NK-92 (cell line): ENCODE data around the gene KERA.

Experiments used
- DNase-seq: peaks from one replicate; lab custom pipeline; 2025; ENCODE audit not compliant: unreplicated experiment; lab: John Stamatoyannopoulos, UW

Gene KERA

DNA sequence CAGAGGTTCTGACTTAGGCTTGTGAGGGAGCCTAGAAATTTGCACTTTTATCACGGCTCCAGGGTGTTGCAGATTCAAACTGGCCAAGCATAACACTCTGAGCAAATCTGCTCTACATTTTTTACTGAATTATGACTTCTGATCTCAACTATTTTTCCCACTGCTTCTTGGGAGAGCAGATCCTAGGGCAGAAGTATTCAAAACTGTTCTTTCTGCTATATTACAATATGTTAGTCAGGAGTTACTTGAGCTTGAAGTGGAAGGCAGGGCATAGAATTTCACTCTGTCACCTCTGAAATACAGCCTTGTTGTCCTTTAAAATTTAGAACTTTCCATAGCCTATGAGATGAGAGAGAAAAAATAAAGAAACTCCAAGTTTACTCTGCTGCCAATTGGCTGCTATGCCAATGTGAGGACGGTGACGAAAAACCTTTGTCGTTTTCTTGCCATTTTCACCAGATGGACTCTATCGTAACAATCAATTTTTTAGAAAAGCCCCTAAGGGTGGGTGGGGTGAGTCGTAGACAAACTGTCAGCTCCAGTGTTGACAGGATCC is 16.4 kb upstream of the KERA start:
- no peak for DNase-seq

DNA sequence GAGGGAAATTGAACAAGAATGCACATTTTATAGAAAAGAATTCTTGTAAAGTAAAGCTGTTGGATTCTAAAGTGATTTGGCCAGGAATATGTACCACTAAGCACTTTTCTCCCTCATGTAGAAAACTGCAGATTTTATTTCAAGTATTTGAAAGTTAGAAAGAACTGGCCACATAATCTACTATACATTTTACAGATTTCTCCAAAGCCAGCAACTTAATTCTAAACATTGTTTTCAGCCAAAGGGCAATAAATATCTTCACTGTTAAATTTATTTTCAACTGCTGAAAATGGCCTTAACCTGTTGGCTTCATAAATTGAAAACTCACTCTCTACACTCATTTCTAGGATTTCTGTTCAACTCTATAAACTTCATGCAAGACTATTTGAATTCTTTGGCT is 15.6 kb upstream of the KERA start:
- no peak for DNase-seq

DNA sequence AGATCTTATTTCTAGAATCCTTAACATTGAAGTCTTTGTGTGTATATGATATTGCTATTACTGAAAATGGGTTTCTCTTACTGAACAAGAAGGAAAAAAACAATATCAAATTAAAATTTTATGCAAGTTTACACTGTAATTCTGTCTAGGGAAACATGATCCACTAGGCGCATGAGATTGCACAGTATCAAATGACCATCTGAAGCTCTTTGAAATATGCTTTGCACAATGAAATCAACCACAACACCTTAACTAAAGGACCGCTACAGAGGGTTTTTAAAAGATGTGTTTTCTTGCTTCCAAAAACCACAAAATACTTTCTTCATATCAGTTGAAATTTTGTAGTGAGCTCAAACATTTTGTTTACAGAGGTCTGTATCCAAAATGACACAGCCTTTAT is 15.1 kb upstream of the KERA start:
- DNase-seq: no peak

DNA sequence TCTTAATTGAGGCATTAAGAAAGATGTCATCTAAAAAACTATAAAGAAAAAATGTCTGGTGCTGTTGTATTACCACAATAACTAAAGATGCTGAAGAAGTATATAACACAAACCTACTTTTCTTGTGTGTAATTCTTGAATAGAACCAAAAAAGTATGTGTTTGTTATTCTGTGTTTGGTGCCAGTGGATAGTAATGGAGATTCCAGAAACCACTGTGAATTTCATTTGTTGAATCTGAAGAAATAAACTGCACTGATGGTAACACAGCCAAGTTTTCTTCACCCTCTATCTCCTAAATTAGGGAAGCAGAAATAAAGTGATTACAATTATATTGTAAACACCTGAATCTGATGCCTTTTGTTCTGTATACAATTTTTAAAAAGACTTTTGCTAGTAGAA is 13.1 kb upstream of the KERA start:
- DNase-seq: no peak

DNA sequence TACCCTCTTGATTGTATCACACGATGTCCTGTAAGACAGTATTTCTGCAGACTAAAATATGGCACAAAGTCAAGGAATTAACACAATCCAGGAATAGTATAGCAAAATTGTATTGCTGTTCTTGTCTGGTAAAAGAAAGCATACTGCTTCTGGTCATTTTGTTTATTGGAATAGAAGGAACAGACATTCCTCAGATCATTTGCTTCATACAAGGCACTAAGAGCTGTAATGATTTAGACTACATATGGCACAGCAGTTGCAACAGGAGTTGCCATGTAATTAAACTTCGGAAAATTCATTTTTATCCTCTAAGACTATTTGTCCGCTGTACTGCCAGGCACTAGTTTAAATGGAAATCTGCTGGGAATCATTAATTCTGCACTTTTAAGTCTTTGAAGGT is 7.6 kb upstream of the KERA start:
- DNase-seq: no peak

DNA sequence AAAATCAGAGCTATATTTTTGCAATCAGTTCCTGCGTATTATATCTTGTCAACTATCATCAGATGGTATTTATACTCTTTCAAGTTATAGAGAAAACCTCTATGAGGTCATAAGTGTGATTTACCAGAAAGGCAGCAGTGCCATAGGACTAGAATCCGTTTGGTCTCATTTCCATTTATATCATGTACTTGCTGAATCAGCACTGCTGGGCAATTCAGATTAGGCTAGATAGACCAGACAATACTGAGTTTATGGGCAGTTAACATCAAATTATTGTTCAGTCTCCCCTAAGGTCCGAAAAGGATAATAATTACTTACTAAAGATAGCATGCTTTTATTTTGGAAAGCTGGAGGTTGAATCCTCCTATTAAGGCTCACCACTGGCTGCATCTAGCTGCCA is 6.8 kb upstream of the KERA start:
- DNase-seq: no peak

DNA sequence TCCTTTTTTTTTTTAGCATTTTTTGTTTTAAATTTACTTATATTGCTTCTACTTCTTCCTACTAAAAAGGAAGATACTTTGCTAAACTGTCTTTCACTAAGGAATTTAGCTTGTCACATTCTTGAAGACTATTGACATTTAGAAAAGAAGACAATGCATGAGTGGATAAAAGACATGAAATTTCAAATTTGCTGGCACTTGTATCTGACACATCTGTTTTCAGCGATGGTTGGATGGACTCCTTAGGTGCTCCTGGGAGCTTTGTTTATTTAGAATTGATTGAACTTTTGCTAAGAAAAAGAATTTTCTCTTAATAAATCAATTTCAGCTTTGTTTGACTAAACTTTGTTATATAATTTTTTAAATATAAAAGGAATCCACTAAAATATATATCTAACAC is 3.3 kb upstream of the KERA start:
- no peak for DNase-seq

DNA sequence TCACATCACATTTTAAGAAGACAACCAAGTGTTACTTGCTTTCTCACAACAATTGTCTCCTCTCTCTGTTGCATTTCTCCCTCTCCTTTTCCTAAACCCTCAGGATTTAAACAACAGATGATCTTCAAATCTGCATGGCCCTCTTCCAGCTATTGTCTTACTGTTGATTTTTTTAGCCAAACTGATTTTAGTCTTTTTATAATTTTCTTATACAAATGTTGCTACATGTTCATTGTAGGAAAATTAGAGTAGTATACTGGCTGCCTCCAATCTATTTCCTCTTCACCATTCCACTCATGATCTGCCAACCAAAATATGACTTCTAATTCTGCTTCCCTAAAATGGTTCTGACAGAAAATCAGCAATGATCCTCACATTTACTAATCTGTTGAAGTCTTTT is 1.4 kb upstream of the KERA start:
- DNase-seq: no peak

DNA sequence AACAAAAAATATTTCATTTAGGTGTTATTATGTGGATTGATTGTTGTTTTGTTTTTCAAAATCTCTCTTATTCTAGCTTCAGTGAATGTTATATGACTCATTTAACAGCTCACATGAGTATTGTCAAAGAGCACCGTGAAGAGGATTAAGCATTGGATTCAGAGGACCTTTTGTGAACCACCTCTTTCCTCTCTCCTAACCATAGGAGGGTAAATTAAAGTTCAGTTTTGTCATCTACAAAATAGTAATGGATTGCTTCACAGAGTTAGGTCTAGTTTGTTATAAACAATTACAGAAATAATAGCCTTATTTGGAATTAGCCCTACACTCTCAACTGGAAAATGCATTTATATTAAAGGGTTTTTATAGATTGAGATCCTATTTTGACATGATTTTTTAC is 962 bp upstream of the KERA start:
- DNase-seq: no peak

DNA sequence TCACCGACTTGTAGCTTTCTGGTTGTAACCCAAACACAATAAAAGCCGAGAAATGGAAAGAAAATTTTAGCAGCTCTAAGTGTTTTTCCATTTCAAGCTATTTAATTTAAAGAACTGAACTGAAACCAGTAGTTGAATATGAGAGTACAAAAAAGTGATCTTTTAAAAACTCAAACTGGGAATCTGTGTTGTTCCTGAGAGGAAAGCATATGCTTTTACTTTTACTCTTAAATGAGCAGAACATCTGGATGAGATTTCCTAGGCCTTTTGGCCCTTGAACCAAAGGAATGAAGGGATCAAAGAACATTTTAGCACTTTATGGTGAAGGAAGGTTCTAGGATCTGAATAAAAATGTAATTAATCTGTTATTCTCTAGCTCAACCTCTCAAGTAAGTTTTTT is 1.3 kb downstream of the KERA start:
- no peak for DNase-seq

DNA sequence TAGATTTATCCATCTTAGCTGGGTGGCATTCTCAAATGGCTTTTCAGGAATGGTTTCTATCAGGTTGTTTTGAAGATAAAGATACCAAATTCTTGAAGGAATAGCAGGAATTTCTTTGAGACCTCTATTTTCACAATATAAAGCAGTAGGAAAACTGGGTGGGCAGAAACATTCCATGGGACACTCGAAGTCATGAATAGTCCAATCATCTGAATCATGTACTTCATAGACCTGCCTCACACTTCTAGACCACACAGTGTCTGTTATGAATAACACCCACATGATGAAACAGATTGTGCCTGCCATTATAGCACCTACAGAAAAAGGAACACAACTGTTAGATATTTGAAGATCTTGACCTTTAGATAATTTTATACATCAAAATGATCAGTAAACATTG is 1.8 kb downstream of the KERA start:
- no peak for DNase-seq

DNA sequence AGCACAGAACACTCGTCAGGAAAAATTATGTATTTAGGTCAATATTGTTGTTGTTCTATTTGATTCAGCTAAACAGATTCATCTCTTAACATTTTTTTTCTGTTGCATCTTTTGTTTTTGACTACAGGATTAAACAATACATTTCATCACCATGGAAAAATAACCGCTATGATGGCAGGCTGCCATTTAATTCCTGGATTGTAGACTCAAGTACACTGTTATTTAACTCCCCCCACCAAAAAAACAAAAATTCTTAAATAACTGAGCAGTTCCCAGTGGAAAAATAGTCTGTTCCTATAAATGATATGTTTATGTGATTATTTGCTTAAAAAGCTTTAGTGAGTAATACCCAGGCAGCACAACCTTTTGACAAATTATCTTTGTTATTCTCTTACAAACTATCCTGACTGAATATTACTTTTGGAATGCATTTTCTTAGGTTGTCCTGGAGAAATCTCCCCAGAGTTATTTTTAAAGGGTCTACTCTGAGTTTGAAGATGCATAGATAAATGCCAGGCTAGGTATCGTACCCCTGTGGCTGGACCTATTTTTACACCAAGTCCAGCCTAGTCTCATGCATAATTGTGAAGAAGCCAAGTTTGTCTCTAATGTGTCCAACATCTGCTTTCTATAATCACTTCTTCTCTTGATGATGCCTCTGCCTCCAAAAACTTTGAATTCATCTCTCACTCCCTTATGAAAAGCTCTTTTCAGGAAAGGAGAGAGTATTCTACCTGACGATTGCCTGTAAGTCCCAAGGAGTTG is 3.7 kb downstream of the KERA start:
- DNase-seq: no peak

DNA sequence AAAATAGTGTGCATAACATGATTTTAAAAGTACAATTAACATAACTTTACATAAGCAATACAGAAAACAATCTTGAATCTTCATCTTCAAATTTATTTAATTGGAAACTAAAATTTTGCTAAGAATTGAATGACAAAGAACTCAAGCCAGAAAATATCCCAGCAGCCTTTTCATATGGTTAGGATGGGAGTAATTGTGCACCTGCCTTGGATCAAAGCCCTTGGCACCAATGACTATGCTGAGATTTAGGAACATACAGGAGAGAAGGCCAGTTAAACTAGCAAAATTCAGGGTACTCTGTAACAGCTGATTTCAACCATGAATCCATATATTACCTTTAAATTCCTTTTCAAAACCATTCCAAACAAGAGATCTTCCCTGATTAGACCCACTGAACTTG is 5.8 kb downstream of the KERA start:
- DNase-seq: no peak

DNA sequence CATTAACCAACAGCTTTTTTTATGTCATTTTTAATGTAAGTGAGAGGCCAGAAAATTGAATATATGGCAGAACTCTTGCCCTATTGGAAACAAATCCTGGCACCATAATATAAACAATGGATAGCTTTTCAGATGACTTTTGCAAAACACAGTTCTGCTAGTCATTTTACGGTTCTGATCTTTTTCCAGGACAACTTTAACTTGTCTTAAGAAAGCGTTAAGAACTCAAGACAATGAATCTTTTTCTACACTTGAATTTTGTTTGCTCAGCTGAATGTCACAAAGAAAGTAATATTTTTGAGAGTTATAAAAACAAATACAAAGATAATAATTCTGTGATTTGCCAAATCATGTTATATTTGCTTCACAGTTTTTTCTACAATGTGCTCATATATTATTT is 13.2 kb downstream of the KERA start:
- no peak for DNase-seq

DNA sequence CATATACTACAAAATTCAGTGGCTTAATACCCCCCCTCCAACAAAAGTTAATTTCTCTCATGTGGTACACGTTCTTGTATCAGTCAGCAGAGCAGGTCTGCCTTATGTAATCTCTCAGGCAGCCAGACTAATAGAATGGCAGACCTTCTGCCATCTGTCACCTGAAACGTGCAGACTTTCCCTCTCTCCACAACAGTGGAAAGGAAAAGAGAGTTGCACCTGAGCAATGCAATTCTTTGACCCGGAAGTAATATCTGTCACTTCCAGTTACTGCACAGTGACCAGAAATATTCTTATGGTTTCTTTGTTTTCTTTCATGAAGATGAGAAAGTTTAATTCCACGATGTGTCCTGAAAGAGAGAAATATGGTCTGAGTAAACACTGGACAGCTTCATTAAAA is 14.4 kb downstream of the KERA start:
- no peak for DNase-seq

DNA sequence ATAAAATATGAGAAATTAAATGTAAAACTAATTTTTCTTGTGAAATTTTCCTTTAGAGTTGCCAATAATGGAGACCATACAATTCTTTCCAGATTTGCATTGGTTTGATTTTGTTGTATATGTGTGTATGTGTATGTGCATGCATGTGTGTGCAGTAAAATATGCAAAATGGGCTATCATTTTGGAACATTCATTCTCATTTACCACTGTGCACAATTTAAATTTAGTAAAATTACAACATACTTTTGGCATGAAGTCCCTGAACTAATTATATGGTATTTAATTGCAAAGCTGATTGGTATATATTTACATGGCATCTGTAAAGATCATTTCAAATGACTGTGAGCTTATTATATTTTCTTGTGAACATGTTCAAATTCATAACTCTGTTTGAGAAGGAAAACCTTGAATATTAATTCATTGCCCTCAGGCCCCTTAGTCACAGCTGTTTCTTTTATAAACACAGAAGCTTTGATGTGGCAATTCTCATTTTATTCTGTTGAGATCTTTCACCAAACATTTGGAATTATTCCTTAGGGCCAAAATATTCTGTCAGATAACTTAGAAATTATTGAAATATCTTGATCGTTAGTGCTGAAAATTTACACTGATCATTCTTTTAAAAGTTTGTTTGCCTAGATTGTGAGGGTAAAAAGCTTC is 17.6 kb downstream of the KERA start:
- no peak for DNase-seq

DNA sequence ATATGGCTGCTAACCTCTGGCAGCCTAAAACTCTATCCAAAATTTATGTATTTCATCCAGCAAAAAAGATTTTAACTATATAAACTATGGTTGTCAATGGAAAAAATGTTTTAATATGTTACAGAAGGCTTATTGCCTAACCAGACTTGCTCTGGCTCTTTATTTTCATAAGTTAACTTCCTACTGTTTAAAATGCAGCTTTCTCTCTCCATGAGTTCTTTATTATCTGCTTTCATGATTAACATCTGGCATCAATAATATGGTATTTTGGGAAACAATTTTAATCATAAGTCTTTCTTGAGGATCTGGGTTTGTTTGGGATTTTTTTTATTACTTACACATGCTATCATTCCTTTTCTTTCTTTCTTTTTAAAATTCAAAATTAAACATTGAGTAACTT is 20.5 kb downstream of the KERA start:
- no peak for DNase-seq

DNA sequence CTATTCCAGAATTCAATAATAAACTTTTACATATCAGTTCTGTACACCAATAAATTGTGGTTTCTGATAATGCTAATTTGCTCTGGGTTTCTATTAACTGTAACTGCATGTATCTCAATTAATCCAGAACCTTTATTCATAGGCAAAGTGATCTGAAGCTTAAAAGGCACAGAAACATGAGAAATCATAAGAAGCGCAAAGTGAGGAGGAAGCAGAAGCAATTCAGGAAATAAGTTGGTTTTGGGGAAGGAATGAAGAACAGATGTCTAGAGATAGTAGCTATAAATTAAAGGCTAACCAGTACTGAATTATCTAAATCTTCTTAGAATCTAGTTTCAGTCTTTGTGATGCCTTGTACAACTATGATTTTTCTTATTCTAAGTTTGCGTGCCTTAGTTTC is 24.6 kb downstream of the KERA start:
- no peak for DNase-seq

DNA sequence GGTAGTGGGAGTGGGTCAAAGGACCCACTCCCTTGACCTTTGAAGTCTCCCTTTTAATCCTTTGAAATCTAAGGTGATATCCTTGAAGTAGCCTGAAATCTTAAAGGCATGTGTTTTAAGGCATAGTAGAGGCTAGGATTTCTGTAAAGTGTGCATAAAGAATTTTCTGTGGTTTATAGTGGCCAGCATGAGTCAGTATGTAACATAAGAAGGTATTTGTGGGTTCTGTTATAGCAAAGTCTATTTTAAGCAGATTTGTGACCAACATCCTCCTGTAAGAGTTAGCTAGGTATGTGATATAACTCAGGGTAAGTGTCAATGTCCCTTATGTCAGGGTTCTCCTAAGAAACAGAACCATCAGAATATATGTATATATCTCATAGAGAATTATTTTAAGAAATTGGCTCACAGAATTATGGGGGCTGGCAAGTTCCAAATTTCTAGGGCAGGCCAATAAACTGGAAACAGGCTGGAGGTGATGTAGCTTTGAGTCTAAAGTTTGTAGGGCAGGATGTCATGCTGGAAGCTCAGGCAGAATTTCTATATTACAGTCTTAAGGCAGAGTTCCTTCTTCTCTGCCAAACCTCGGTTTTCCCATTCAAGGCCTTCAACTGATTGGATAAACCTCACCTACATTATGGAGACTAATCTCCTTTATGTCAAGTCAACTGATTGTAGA is 34.4 kb downstream of the KERA start:
- DNase-seq: no peak

DNA sequence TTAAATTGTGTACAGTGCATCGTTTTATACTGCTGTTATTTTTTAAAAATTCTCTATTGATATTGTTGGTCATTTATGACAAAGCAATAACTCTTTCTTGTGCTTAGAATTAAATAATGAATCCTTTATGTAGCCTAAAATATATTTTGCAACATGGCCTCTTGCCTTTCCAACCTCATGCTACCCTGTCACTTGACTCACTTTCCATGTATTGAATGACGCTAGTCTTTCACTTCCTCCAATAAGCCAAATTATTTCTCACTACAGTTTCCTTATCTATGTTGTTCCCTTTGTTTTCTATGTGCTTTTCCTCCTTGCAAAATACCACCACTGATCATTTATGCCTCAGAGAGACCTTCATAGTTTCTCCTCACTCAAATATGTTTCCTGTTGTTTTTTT is 36.7 kb downstream of the KERA start:
- DNase-seq: no peak

DNA sequence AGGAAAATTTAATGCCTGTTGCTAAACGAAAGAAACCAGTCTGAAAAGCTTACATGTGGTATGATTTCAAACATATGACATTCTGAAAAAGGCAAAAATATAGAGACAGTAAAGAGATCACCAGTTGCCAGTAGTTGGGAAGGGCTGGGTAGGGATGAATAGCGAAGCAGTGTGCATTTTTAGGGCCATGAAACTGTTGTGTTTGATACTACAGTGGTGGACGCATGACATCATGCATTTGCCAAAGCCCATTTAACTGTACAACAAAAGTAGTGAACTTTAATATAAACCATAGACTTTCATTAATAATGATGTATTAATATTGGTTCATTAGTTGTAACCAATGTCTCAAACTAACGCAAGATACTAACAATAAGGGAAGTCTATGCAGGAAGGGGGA is 38.4 kb downstream of the KERA start:
- no peak for DNase-seq
